Activated effector memory CD4-positive, alpha-beta T cell treated with Interleukin-2 at 50 U/mL for 16 hours (primary cell): ENCODE data around the gene DONSON.
A peak's percentile ranks its signal among the peaks of the same experiment; 100 is the strongest.
"Not testable (repeated sequence)": the region's sequence is repeated elsewhere in the genome, so short reads cannot be mapped to it uniquely, and the experiment has no call there.

ENCODE experiments used
- DNase-seq: peaks from one replicate; pipeline ENCODE4 v3.0.0-alpha.2; 2020

The DONSON gene

GRCh38 chr21:33588485-33589335 is at the start of gene DONSON:
Gene DONSON (minus strand): TSS chr21:33588684. CDS start chr21:33588641, 43 bp downstream.
- peak; percentile 85 for DNase-seq

- no peak for DNase-seq
These were observed 45.8 kb upstream of the DONSON start for GRCh38 chr21:33634254-33634653.

- DNase-seq, result not testable (repeated sequence)
These were observed 37.7 kb upstream of the DONSON start for GRCh38 chr21:33626151-33626550.

- DNase-seq, result no peak
These were observed 33.8 kb upstream of the DONSON start for GRCh38 chr21:33622253-33622652.

GRCh38 chr21:33619726-33620125 is 31.2 kb upstream of the DONSON start:
- DNase-seq, result no peak

- DNase-seq, result no peak
These were observed 29.9 kb upstream of the DONSON start for GRCh38 chr21:33618407-33618806.

- not testable (repeated sequence) for DNase-seq
These were observed 29.1 kb upstream of the DONSON start for GRCh38 chr21:33617565-33617964.

- no peak for DNase-seq
These were observed 22.7 kb upstream of the DONSON start for GRCh38 chr21:33611006-33611744.

GRCh38 chr21:33608559-33608958 is 20.1 kb upstream of the DONSON start:
- no peak for DNase-seq

GRCh38 chr21:33598051-33598450 is 9.6 kb upstream of the DONSON start:
- no peak for DNase-seq

GRCh38 chr21:33587792-33588484 is 546 bp downstream of the DONSON start:
- no peak for DNase-seq

GRCh38 chr21:33586927-33587326 is 1.6 kb downstream of the DONSON start:
- DNase-seq, result no peak

- DNase-seq, result no peak
These were observed 4.0 kb downstream of the DONSON start for GRCh38 chr21:33584455-33584854.

GRCh38 chr21:33578959-33579542 is 9.4 kb downstream of the DONSON start:
- DNase-seq, result no peak

- DNase-seq, result no peak
These were observed 10.3 kb downstream of the DONSON start for GRCh38 chr21:33578214-33578613.

GRCh38 chr21:33576741-33577141 is 11.7 kb downstream of the DONSON start:
- DNase-seq, result not testable (repeated sequence)

GRCh38 chr21:33572350-33572749 is 16.1 kb downstream of the DONSON start:
- DNase-seq, result no peak

GRCh38 chr21:33569991-33570390 is 18.5 kb downstream of the DONSON start:
- no peak for DNase-seq

GRCh38 chr21:33568448-33568847 is 20.0 kb downstream of the DONSON start:
- DNase-seq, result no peak

GRCh38 chr21:33567914-33568313 is 20.6 kb downstream of the DONSON start:
- no peak for DNase-seq

- no peak for DNase-seq
These were observed 22.0 kb downstream of the DONSON start for GRCh38 chr21:33566514-33566913.

- DNase-seq, result no peak
These were observed 26.1 kb downstream of the DONSON start for GRCh38 chr21:33562389-33562788.

- DNase-seq, result no peak
These were observed 27.1 kb downstream of the DONSON start for GRCh38 chr21:33561373-33561772.
